OCI-LY7 (cell line): ENCODE data around the gene SLC25A21. TPM values are rescaled to one million over a fixed set of nuclear protein-coding genes. Genes with fewer than 3 reads are reported as not detected.

ENCODE experiments used
- BruUV-seq: library from RNA; stranded (reverse); fragments of 400-500 nt; replicated peaks from 2 replicates; lab custom pipeline; 2021; lab: Mats Ljungman, UMichigan
- CTCF ChIA-PET: fragments of 300-600 bp; sonication (Branson Sonifier 250); formaldehyde crosslinking; loops from one replicate; lab custom pipeline; 2022; ENCODE audit warnings: antibody characterized with exemption; ENCODE audit not compliant: unreplicated experiment; lab: Charles Lee
- POLR2A ChIA-PET: fragments of 300-600 bp; sonication (Branson Sonifier 250); formaldehyde crosslinking; loops from one replicate; lab custom pipeline; 2022; ENCODE audit warnings: antibody characterized with exemption; lab: Charles Lee
- DNase-seq: peaks from one replicate; pipeline ENCODE4 v3.0.0-alpha.2; 2015; ENCODE audit warnings: low spot score
- H2AFZ ChIP-seq: fragments of 200-600 bp; sonication (generic), shearing (Covaris generic); 2 replicates; pipeline ENCODE4 v1.6.1; 2014; ENCODE audit warnings: mild to moderate bottlenecking, antibody characterized with exemption, low read length, moderate library complexity
- H3K27ac ChIP-seq: fragments of 200-600 bp; sonication (generic); 2 replicates; pipeline ENCODE4 v1.5.1; 2014; ENCODE audit warnings: mixed run types, low read depth, mild to moderate bottlenecking, moderate library complexity, low read length, inconsistent platforms; ENCODE audit not compliant: poor library complexity, severe bottlenecking
- H3K36me3 ChIP-seq: fragments of 200-600 bp; sonication (generic); 2 replicates; pipeline ENCODE4 v1.6.1; 2014; ENCODE audit warnings: mild to moderate bottlenecking, antibody characterized with exemption, low read length, moderate library complexity, mixed read lengths; ENCODE audit not compliant: insufficient read depth
- H3K4me1 ChIP-seq: fragments of 200-600 bp; sonication (generic); 2 replicates; pipeline ENCODE4 v1.5.1; 2014; ENCODE audit warnings: mild to moderate bottlenecking, low read length; ENCODE audit not compliant: insufficient read depth, poor library complexity, severe bottlenecking
- H3K4me2 ChIP-seq: fragments of 200-600 bp; sonication (generic); 2 replicates; pipeline ENCODE4 v1.6.1; 2014; ENCODE audit warnings: mild to moderate bottlenecking, low read length
- H3K4me3 ChIP-seq: fragments of 200-600 bp; sonication (generic); 2 replicates; pipeline ENCODE4 v1.5.1; 2014; ENCODE audit warnings: mild to moderate bottlenecking, low read depth, low read length; ENCODE audit not compliant: poor library complexity, severe bottlenecking
- H3K79me2 ChIP-seq: fragments of 200-600 bp; sonication (generic); 2 replicates; pipeline ENCODE4 v1.6.1; 2016; ENCODE audit warnings: low read depth, mild to moderate bottlenecking, low read length, moderate library complexity, mixed read lengths; ENCODE audit not compliant: insufficient read depth
- H3K9me2 ChIP-seq: fragments of 200-600 bp; sonication (generic); 2 replicates; pipeline ENCODE4 v1.6.1; 2016; ENCODE audit warnings: mild to moderate bottlenecking, low read length, mixed read lengths; ENCODE audit not compliant: insufficient read depth
- H3K9me3 ChIP-seq: fragments of 200-600 bp; sonication (generic); 2 replicates; pipeline ENCODE4 v1.6.1; 2014; ENCODE audit warnings: mild to moderate bottlenecking, mixed run types, low read length, mixed read lengths
- H4K20me1 ChIP-seq: fragments of 200-600 bp; sonication (generic); 2 replicates; pipeline ENCODE4 v1.6.1; 2014; ENCODE audit warnings: mild to moderate bottlenecking, antibody characterized with exemption, low read length, moderate library complexity, mixed read lengths; ENCODE audit not compliant: insufficient read depth
- EZH2phosphoT487 ChIP-seq: fragments of 200-600 bp; sonication (generic); IDR thresholded peaks from 2 replicates; pipeline ENCODE4 v1.6.1; 2018; ENCODE audit warnings: low read depth, borderline replicate concordance, mild to moderate bottlenecking, mixed run types, antibody characterized with exemption, low read length, moderate library complexity, mixed read lengths
- intact Hi-C: fragments of 100-400 bp; cut with micrococcal nuclease; formaldehyde crosslinking; loops from one replicate; pipeline ENCODE4 v1.10.0; 2022; ENCODE audit not compliant: unreplicated experiment
- total RNA-seq, 2 experiments: library from RNA; depleted of rRNA in 1 of 2; stranded (reverse); fragments of >200 nt in 1 of 2; shearing (Covaris generic) in 1 of 2; gene quantifications; 2 replicates each; pipeline ENCODE4 v1.2.3, GENCODE V29; 2014 to 2022
- TF ChIP-seq, protein P1 (sequence below): fragments of 200-600 bp; sonication (generic); conservative IDR thresholded peaks from 2 replicates; pipeline ENCODE4 v1.5.1; 2014; ENCODE audit warnings: mild to moderate bottlenecking, antibody characterized with exemption, low read length, moderate library complexity, mixed read lengths

Gene SLC25A21
- total RNA-seq, 2 experiments from 2014 or later = not detected

DNA sequence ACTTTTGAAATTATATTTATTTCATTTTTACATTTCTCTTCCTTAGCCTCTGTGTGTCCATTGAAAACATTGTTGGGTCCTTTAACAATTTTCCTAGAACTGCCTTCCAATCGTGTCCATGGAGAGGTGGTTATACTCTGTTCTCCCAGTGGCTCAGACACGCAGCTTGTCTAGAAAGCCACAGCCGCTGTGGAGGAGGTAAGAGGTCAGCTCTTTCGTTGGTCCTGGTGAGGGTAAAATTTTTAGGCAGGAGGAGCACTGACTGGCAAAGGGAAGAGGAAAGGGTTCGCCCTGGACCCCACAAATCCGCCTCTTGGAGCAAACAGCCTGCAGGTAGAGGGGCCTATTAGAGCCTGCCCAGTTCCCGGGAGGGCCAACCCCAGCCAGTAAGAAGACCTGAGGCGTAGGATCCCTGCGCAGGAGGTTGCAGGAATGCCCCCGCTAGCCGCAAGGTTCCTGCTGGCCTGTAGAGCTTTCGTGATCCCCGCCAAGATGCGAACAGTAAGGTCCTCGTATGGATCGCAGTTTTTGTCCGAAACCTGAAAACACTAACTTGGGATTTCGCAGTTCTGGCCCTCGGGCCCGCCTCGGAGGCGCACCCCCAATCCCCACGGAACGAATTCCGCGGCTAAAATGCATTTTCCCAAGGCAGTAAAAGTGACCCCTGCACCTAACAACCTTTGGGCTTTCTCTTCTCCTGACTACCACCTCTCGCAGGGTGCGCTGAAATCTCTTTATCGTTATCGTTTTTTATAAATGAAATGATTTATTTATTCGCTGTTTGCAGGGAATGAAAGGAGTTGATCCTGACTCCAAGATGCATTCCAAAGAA, 518.2 kb downstream of the SLC25A21 start:
- ChIA-PET CTCF (no interaction called here), POLR2A (no interaction called here)
- no peak for DNase-seq
- no peaks in the 10 kb centered on the region for H3K9me2 ChIP-seq
- no peak overlapping the region for H3K4me3 ChIP-seq
- H3K4me1 ChIP-seq = no peaks in the 10 kb centered on the region
- no peak overlapping the region for H2AFZ ChIP-seq
- no peaks in the 10 kb centered on the region for H3K9me3 ChIP-seq
- H4K20me1 ChIP-seq = no peaks in the 10 kb centered on the region; the same call in 1 of the 2 replicates
- H3K4me2 ChIP-seq = no peak overlapping the region
- H3K79me2 ChIP-seq = no peaks in the 10 kb centered on the region
- H3K27ac ChIP-seq = no peak overlapping the region
- no TSS peak for BruUV-seq
- TF ChIP-seq, protein P1, sequence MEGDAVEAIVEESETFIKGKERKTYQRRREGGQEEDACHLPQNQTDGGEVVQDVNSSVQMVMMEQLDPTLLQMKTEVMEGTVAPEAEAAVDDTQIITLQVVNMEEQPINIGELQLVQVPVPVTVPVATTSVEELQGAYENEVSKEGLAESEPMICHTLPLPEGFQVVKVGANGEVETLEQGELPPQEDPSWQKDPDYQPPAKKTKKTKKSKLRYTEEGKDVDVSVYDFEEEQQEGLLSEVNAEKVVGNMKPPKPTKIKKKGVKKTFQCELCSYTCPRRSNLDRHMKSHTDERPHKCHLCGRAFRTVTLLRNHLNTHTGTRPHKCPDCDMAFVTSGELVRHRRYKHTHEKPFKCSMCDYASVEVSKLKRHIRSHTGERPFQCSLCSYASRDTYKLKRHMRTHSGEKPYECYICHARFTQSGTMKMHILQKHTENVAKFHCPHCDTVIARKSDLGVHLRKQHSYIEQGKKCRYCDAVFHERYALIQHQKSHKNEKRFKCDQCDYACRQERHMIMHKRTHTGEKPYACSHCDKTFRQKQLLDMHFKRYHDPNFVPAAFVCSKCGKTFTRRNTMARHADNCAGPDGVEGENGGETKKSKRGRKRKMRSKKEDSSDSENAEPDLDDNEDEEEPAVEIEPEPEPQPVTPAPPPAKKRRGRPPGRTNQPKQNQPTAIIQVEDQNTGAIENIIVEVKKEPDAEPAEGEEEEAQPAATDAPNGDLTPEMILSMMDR = no peak
- TF ChIP-seq EZH2phosphoT487 = no peak
- H3K36me3 ChIP-seq = no peaks in the 10 kb centered on the region
- intact Hi-C loops = no loop called here

DNA sequence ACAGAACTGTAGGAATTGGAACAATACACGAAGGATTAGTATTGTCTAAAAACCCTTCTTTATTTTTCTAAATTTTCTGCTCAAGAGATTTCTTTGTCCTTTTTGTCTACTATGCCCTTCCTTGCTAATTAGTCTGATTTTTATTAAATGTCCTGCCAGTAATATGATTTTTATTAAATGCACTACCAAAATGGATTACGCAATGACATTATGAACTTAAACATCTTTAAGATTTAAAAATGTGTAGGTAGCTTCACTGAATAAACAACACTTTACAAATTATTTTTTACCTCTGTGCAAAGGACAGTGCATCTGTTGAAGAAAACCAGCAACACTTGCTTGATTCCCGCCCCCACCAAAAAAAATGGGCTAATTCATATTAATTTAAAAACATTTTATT, 519.0 kb downstream of the SLC25A21 start:
- H3K27ac ChIP-seq = no peak overlapping the region
- no peaks in the 10 kb centered on the region for H3K9me2 ChIP-seq
- no peaks in the 10 kb centered on the region for H3K79me2 ChIP-seq
- CTCF ChIA-PET = no interaction called here
- no TSS peak for BruUV-seq
- H3K36me3 ChIP-seq = no peaks in the 10 kb centered on the region
- no peak for TF ChIP-seq EZH2phosphoT487
- TF ChIP-seq, protein P1 = no peak
- H3K4me2 ChIP-seq = no peak overlapping the region
- intact Hi-C loops = no loop called here
- POLR2A ChIA-PET = no interaction called here
- no peaks in the 10 kb centered on the region; the same call in 1 of the 2 replicates for H4K20me1 ChIP-seq
- H3K9me3 ChIP-seq = no peaks in the 10 kb centered on the region
- no peak overlapping the region for H3K4me3 ChIP-seq
- no peaks in the 10 kb centered on the region for H3K4me1 ChIP-seq
- H2AFZ ChIP-seq = no peak overlapping the region
- DNase-seq = no peak
